ENCODE data around the gene MED16. TPM values are rescaled to one million over a fixed set of nuclear protein-coding genes. Genes with fewer than 3 reads are reported as not detected.
A peak's percentile ranks its signal among the peaks of the same experiment; 100 is the strongest.

MED16 gene
- total and polyA plus RNA-seq, 7 donors, result 30.7 to 66.5 (median 51.3) TPM

DNA sequence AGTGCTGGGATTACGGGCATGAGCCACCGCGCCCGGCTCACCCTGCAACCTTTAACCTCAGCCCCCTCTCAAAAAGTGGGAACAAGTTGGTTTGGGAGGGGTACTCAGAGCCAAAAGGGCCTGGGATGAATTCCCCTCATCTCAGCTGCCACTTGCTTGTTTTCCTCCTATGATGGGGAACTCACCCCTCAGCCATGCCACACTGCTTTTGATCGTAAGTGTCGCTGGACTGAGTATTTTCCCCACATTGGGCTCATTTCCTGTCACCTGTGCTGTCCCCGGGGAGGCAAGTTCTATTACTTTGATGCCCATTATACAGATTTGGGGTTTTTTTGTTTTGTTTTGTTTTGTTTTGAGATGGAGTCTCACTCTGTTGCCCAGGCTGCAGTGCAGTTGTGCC lies 13.5 kb upstream of the MED16 start:
- no peak overlapping the region for H3K4me3 ChIP-seq
- no peaks in the 10 kb centered on the region for H3K4me1 ChIP-seq
- no peaks in the 10 kb centered on the region for H3K36me3 ChIP-seq (ENCODE audit: insufficient read depth in 1 of 2, low read depth in 1 of 2)
- 92 to 97% (median 94%) methylated on average over 7 of the region's 7 CpGs for WGBS, 3 donors
- TF ChIP-seq, protein P1, sequence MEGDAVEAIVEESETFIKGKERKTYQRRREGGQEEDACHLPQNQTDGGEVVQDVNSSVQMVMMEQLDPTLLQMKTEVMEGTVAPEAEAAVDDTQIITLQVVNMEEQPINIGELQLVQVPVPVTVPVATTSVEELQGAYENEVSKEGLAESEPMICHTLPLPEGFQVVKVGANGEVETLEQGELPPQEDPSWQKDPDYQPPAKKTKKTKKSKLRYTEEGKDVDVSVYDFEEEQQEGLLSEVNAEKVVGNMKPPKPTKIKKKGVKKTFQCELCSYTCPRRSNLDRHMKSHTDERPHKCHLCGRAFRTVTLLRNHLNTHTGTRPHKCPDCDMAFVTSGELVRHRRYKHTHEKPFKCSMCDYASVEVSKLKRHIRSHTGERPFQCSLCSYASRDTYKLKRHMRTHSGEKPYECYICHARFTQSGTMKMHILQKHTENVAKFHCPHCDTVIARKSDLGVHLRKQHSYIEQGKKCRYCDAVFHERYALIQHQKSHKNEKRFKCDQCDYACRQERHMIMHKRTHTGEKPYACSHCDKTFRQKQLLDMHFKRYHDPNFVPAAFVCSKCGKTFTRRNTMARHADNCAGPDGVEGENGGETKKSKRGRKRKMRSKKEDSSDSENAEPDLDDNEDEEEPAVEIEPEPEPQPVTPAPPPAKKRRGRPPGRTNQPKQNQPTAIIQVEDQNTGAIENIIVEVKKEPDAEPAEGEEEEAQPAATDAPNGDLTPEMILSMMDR (IDR thresholded peaks at IDR 0.05), result no peak
- no peaks in the 10 kb centered on the region for H3K9me3 ChIP-seq
- DNase-seq (no peak), ATAC-seq (no peak)
- H3K27me3 ChIP-seq (ENCODE audit: insufficient read depth in 3 of 3, low read length in 2 of 3), result no peaks in the 10 kb centered on the region
- no peak overlapping the region for H3K27ac ChIP-seq
- intact Hi-C loops (cut with DNase I), result no loop called here

DNA sequence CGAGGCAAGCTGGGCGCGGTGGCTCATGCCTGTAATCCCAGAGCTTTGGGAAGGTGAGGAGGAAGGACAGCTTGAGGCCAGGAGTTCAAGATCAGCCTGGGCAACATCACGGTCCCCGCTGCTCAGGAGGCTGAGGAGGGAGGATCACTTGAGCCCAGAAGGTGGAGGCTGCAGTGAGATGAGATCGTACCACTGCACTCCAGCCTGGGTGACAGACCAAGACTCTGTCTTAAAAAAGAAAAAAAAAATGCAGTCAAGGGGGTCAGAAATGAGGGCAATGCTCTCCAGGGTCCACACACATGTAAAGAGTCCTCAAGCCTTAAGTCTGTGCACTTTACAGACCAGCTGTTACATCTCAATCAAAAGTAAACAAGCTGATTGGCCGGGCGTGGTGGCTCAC lies 11.6 kb upstream of the MED16 start:
- DNase-seq (no peak), ATAC-seq (no peak)
- Histone ChIP-seq H3K27ac (no peak overlapping the region), H3K9me3 (no peaks in the 10 kb centered on the region), H3K27me3 (ENCODE audit: insufficient read depth in 3 of 3, low read length in 2 of 3) (no peaks in the 10 kb centered on the region), H3K4me3 (no peak overlapping the region), H3K36me3 (ENCODE audit: insufficient read depth in 1 of 2, low read depth in 1 of 2) (peaks cover 0 to 7% of the 10 kb centered on the region in 2 donors), H3K4me1 (no peaks in the 10 kb centered on the region)
- 91 to 93% (median 92%) methylated on average over 8 of the region's 8 CpGs for WGBS, 3 donors
- TF ChIP-seq, protein P1 (IDR thresholded peaks at IDR 0.05), result no peak
- intact Hi-C loops (cut with DNase I), result no loop called here

DNA sequence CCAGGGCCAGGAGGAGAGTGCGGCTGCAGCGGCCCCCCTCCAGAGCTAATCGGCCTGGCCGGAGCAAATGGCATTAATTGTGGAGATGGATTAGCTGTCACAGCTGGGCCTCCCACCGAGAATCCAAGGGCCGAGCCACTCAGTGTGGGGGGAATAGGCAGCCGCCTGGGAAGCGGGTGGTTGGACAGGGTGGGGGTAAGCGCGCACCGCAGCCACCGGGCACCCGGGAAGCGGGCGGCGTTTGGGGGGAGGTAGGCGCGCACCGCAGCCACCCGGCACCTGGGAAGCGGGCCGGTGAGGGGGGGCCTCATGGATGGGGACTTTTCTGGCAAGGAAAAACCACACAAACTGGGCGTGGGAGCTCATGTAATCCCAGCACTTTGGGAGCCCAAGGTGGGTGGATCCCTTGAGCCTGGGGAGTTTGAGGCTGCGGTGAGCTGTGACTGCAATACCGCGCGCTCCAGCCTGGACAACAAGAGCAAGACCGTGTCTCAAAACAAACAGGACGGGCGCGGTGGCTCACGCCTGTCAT lies 10.3 kb upstream of the MED16 start:
- WGBS, 3 donors, result 58 to 68% (median 59%) methylated on average over 30 to 32 of the region's 32 CpGs
- intact Hi-C loops (cut with DNase I), result no loop called here

DNA sequence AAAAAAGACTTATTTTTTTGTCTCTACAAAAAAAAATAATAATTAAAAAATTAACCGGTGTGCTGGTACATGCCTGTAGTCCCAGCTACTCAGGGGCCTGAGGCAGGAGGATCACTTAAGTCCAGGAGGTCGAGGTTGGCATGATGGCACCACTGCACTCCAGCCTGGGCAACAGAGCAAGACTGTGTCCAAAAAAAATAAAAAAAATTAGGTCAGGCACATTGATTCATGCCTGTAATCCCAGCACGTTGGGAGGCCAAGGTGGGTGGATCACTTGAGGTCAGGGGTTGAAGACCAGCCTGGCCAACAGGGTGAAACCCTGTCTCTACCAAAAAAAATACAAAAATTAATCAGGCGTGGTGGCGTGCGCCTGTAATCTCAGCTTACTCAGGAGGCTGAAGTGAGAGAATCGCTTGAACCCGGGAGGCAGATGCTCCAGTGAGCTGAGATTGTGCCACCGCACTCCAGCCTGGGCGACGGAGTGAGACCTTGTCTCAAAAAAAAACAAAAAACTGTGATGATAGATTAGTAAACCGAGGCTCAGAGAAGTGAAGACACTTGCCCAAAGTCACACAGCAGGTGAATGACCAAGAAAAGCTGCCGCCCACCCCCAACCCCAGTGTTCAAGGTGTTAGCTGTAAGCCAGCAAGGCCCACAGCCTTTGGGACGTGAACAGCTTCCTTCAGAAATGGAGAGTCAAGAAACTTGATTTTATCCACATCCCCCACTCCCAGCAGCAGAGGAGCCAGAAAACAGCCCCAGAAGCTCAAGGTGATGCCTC lies 9.6 kb upstream of the MED16 start:
- Histone ChIP-seq H3K36me3 (ENCODE audit: insufficient read depth in 1 of 2, low read depth in 1 of 2) (peaks cover 0 to 16% of the 10 kb centered on the region in 2 donors), H3K9me3 (no peaks in the 10 kb centered on the region), H3K4me1 (no peaks in the 10 kb centered on the region), H3K27me3 (ENCODE audit: insufficient read depth in 3 of 3, low read length in 2 of 3) (no peaks in the 10 kb centered on the region), H3K4me3 (no peak overlapping the region), H3K27ac (no peak overlapping the region)
- intact Hi-C loops (cut with DNase I), result no loop called here
- TF ChIP-seq, protein P1 (IDR thresholded peaks at IDR 0.05), result no peak
- DNase-seq, result no peak
- 80 to 89% (median 82%) methylated on average over 14 of the region's 14 CpGs for WGBS, 3 donors
- no peak for ATAC-seq

More for the DNA sequence above, 10.3 kb upstream of the MED16 start:
- Histone ChIP-seq H3K4me3 (no peak overlapping the region), H3K9me3 (no peaks in the 10 kb centered on the region), H3K27ac (no peak overlapping the region), H3K4me1 (no peaks in the 10 kb centered on the region), H3K27me3 (ENCODE audit: insufficient read depth in 3 of 3, low read length in 2 of 3) (no peaks in the 10 kb centered on the region), H3K36me3 (ENCODE audit: insufficient read depth in 1 of 2, low read depth in 1 of 2) (peaks cover 0 to 16% of the 10 kb centered on the region in 2 donors)
- peak in 1 of 4 donors; percentile 8 for ATAC-seq
- peak in 1 of 2 donors; percentile 45 for DNase-seq
- TF ChIP-seq, protein P1 (IDR thresholded peaks at IDR 0.05), result no peak
